Endothelial cell of umbilical vein (primary cell): Measurements from ENCODE around the gene BAZ1B.
"Not testable (repeated sequence)": the region's sequence is repeated elsewhere in the genome, so short reads cannot be mapped to it uniquely, and the experiment has no call there.

Experiments used
- CTCF ChIP-seq, 2 donors: IDR thresholded peaks; 1 replicate in 1 of 2; 2 replicates in 1 of 2; pipeline ENCODE4 v1.5.1; 2011; ENCODE audit warnings: low read length in 2 of 2, mild to moderate bottlenecking in 2 of 2, moderate library complexity in 2 of 2, control low read depth in 1 of 2, inconsistent platforms in 1 of 2, low read depth in 1 of 2; ENCODE audit not compliant: insufficient read depth in 1 of 2; ENCODE audit errors: extremely low read depth in 1 of 2
- GATA2 ChIP-seq: IDR thresholded peaks from 2 replicates; pipeline ENCODE4 v1.7.0; 2011; ENCODE audit warnings: low read depth, mild to moderate bottlenecking, moderate library complexity, mixed read lengths, low read length; ENCODE audit not compliant: insufficient read length, insufficient read depth
- MYC ChIP-seq: IDR thresholded peaks from one replicate; pipeline ENCODE4 v1.6.1; 2011; ENCODE audit warnings: mild to moderate bottlenecking, low read depth, low read length
- POLR2A ChIP-seq: IDR thresholded peaks from 2 replicates; pipeline ENCODE4 v1.6.1; 2012; ENCODE audit warnings: low read depth, mild to moderate bottlenecking, control low read depth, low read length

- TF ChIP-seq GATA2; CTCF (IDR thresholded peaks at IDR 0.05; ENCODE audit: extremely low read depth in 1 of 2, insufficient read depth in 1 of 2, low read depth in 1 of 2, low read length in 2 of 2); POLR2A; MYC: not testable (repeated sequence)
Observed at GRCh38 chr7:73410541-73411131, 111.5 kb downstream of the BAZ1B start.
